HCT116 (cell line): ENCODE results near the gene ATP13A2. TPM values are rescaled to one million over a fixed set of nuclear protein-coding genes. Genes with fewer than 3 reads are reported as not detected.

Source experiments
- ATAC-seq: fragments of 200-7000 bp; cut with Tn5 transposase; 2 replicates; pipeline ENCODE4 v1.9.1; 2020; ENCODE audit warnings: mild to moderate bottlenecking, moderate library complexity
- BruUV-seq: library from RNA; stranded (reverse); fragments of 400-500 nt; replicated peaks from 2 replicates; lab custom pipeline; 2021; lab: Mats Ljungman, UMichigan
- CTCF ChIA-PET: fragments of 300-600 bp; sonication (Branson Sonifier 250); formaldehyde crosslinking; loops from one replicate; lab custom pipeline; 2021; ENCODE audit warnings: antibody characterized with exemption; lab: Charles Lee
- POLR2A ChIA-PET: fragments of 300-600, 350-600 bp; sonication (Branson Sonifier 250); formaldehyde crosslinking; loops from one replicate; lab custom pipeline; 2021; ENCODE audit warnings: antibody characterized with exemption; lab: Charles Lee
- RAD21 ChIA-PET, 2 experiments: fragments of 300-600 bp; sonication (Branson Sonifier 250); formaldehyde crosslinking; loops; one replicate each; lab custom pipeline; 2023; ENCODE audit warnings: low total read pairs in 2 of 2; ENCODE audit not compliant: uncharacterized antibody in 2 of 2, unreplicated experiment in 2 of 2, low non-redundant PET in 1 of 2; lab: Charles Lee
- DNase-seq: peaks from one replicate; pipeline ENCODE4 v3.0.0-alpha.2; 2010; ENCODE audit warnings: low read depth, low spot score
- H2AFZ ChIP-seq: fragments of 200-600 bp; shearing (Covaris generic), sonication (generic); 2 replicates; pipeline ENCODE4 v1.6.1; 2017; ENCODE audit warnings: low read depth, mixed run types, mixed read lengths, antibody characterized with exemption, low read length; ENCODE audit not compliant: poor library complexity, severe bottlenecking
- H3K27ac ChIP-seq: 2 replicates; pipeline ENCODE4 v1.5.1; 2012; ENCODE audit warnings: low read depth, low read length
- H3K27me3 ChIP-seq: fragments of 200-600 bp; sonication (generic); 2 replicates; pipeline ENCODE4 v1.6.1; 2016; ENCODE audit warnings: mixed run types, low read length, mixed read lengths; ENCODE audit not compliant: insufficient read depth
- H3K36me3 ChIP-seq, 2 experiments: fragments of 200-500 bp in 1 of 2; fragments of 200-600 bp in 1 of 2; sonication (Bioruptor generic) in 1 of 2; sonication (generic) in 1 of 2; 2 replicates each; pipeline versions ENCODE4 v1.5.1 to v1.6.1; 2014 to 2016; ENCODE audit warnings: low read length in 2 of 2, inconsistent platforms in 1 of 2, mixed read lengths in 1 of 2, mixed run types in 1 of 2; ENCODE audit not compliant: insufficient read depth in 2 of 2, control insufficient read depth in 1 of 2
- H3K4me1 ChIP-seq, 2 experiments: fragments of 200-600 bp in 1 of 2; sonication (generic) in 1 of 2; 2 replicates each; pipeline versions ENCODE4 v1.5.1 to v1.6.1; 2012 to 2017; ENCODE audit warnings: low read length in 2 of 2, inconsistent platforms in 1 of 2, mild to moderate bottlenecking in 1 of 2, mixed read lengths in 1 of 2, mixed run types in 1 of 2, moderate library complexity in 1 of 2; ENCODE audit not compliant: insufficient read depth in 2 of 2, control insufficient read depth in 1 of 2
- H3K4me2 ChIP-seq: fragments of 200-600 bp; sonication (generic); 2 replicates; pipeline ENCODE4 v1.6.1; 2017; ENCODE audit warnings: mixed run types, low read length, mixed read lengths
- H3K4me3 ChIP-seq, 2 experiments: fragments of 200-600 bp in 1 of 2; sonication (generic) in 1 of 2; replicated peaks in 1 of 2; 2 replicates each; pipeline ENCODE4 v1.5.1; 2011 to 2016; ENCODE audit warnings: low read length in 2 of 2, control low read depth in 1 of 2, low read depth in 1 of 2, mild to moderate bottlenecking in 1 of 2, mixed read lengths in 1 of 2, mixed run types in 1 of 2
- H3K79me2 ChIP-seq: fragments of 200-600 bp; sonication (generic); 2 replicates; pipeline ENCODE4 v1.6.1; 2017; ENCODE audit warnings: mild to moderate bottlenecking, mixed run types, low read length, moderate library complexity, mixed read lengths; ENCODE audit not compliant: insufficient read depth
- H3K9ac ChIP-seq: fragments of 200-600 bp; sonication (generic); 2 replicates; pipeline ENCODE4 v1.6.1; 2016; ENCODE audit warnings: low read length, mixed read lengths
- H3K9me2 ChIP-seq: fragments of 200-600 bp; sonication (generic), shearing (Covaris generic); 2 replicates; pipeline ENCODE4 v1.6.1; 2017; ENCODE audit warnings: mixed run types, mild to moderate bottlenecking, moderate library complexity; ENCODE audit not compliant: insufficient read depth
- H3K9me3 ChIP-seq, 2 experiments: fragments of 200-500 bp in 1 of 2; fragments of 200-600 bp in 1 of 2; sonication (Bioruptor generic) in 1 of 2; sonication (generic) in 1 of 2; 2 replicates each; pipeline ENCODE4 v1.6.1; 2014 to 2017; ENCODE audit warnings: low read length in 2 of 2, mixed read lengths in 2 of 2, inconsistent platforms in 1 of 2, low read depth in 1 of 2, mild to moderate bottlenecking in 1 of 2, mixed run types in 1 of 2, moderate library complexity in 1 of 2; ENCODE audit not compliant: control insufficient read depth in 1 of 2, insufficient read depth in 1 of 2
- H4K20me1 ChIP-seq: fragments of 200-600 bp; sonication (generic), shearing (Covaris generic); 2 replicates; pipeline ENCODE4 v1.6.1; 2017; ENCODE audit warnings: mixed run types, mild to moderate bottlenecking, moderate library complexity; ENCODE audit not compliant: insufficient read depth
- CBX3 ChIP-seq: IDR thresholded peaks from 2 replicates; pipeline ENCODE4 v1.6.1; 2012; ENCODE audit warnings: low read depth
- CEBPB ChIP-seq: IDR thresholded peaks from 2 replicates; pipeline ENCODE4 v1.6.1; 2012; ENCODE audit warnings: low read depth
- EZH2 ChIP-seq: fragments of 200-600 bp; sonication (generic); IDR thresholded peaks from 2 replicates; pipeline ENCODE4 v1.6.1; 2017; ENCODE audit warnings: antibody characterized with exemption, mixed run types
- EZH2phosphoT487 ChIP-seq: fragments of 200-600 bp; IDR thresholded peaks from 2 replicates; pipeline ENCODE4 v1.6.1; 2018; ENCODE audit warnings: antibody characterized with exemption, borderline replicate concordance
- JUND ChIP-seq: IDR thresholded peaks from 2 replicates; pipeline ENCODE4 v1.6.1; 2012
- MAX ChIP-seq: IDR thresholded peaks from 2 replicates; pipeline ENCODE4 v1.6.1; 2012
- POLR2AphosphoS5 ChIP-seq: IDR thresholded peaks from 2 replicates; pipeline ENCODE4 v1.6.1; 2011; ENCODE audit warnings: mild to moderate bottlenecking, low read depth, low read length, moderate library complexity
- RAD21 ChIP-seq: IDR thresholded peaks from 2 replicates; pipeline ENCODE4 v1.6.1; 2012; ENCODE audit warnings: low read depth, mild to moderate bottlenecking
- REST ChIP-seq: IDR thresholded peaks from 2 replicates; pipeline ENCODE4 v1.6.1; 2012; ENCODE audit warnings: low read depth
- SIN3A ChIP-seq: IDR thresholded peaks from 2 replicates; pipeline ENCODE4 v1.6.1; 2012; ENCODE audit warnings: low read depth
- ZBTB33 ChIP-seq: IDR thresholded peaks from 2 replicates; pipeline ENCODE4 v1.6.1; 2011; ENCODE audit warnings: mild to moderate bottlenecking, low read length, moderate library complexity; ENCODE audit not compliant: insufficient replicate concordance; ENCODE audit errors: extremely low read depth
- ZFX ChIP-seq: fragments of 450-650 bp; IDR thresholded peaks from 2 replicates; pipeline ENCODE4 v1.6.1; 2017
- intact Hi-C: fragments of 100-400 bp; cut with micrococcal nuclease; formaldehyde crosslinking; loops from 2 replicates; pipeline ENCODE4 v1.10.0; 2022
- total RNA-seq: library from RNA; stranded (reverse); gene quantifications from one replicate; pipeline ENCODE4 v1.2.1, GENCODE V29; 2021; ENCODE audit not compliant: unreplicated experiment

Gene ATP13A2
- total RNA-seq, 1 experiment from 2014 or later = 60.5 TPM

- Histone ChIP-seq H4K20me1 (no peaks in the 10 kb centered on the region), H3K9me2 (no peaks in the 10 kb centered on the region), H3K36me3 (peaks cover 0 to 2% of the 10 kb centered on the region in 2 experiments; a peak in 1 of 4 replicates), H3K27me3 (no peaks in the 10 kb centered on the region), H3K4me3 (no peak overlapping the region), H3K9ac (no peak overlapping the region), H3K79me2 (no peaks in the 10 kb centered on the region), H2AFZ (no peak overlapping the region), H3K27ac (no peak overlapping the region), H3K4me2 (no peak overlapping the region), H3K4me1 (peaks cover 11 to 14% of the 10 kb centered on the region in 2 experiments), H3K9me3 (no peaks in the 10 kb centered on the region)
- DNase-seq = no peak
- ATAC-seq = no peak
- ChIA-PET CTCF (no interaction called here), RAD21 (no interaction called here), POLR2A (no interaction called here)
- TF ChIP-seq MAX (no peak), EZH2 (no peak), ZFX (no peak), CEBPB (no peak), JUND (no peak), RAD21 (no peak), POLR2AphosphoS5 (no peak), ZBTB33 (no peak), CBX3 (no peak), SIN3A (no peak), REST (no peak), EZH2phosphoT487 (no peak)
- intact Hi-C loops = no loop called here
- no TSS peak for BruUV-seq
Observed at GRCh38 chr1:16969651-16970050, 42.1 kb downstream of the ATP13A2 start.
